IMR-90 (cell line): Measurements from ENCODE around the gene HARS2. TPM values are rescaled to one million over a fixed set of nuclear protein-coding genes. Genes with fewer than 3 reads are reported as not detected.
A peak's percentile ranks its signal among the peaks of the same experiment; 100 is the strongest.

Source experiments
- ATAC-seq: fragments of 200-7000 bp; cut with Tn5 transposase; 2 replicates; pipeline ENCODE4 v1.9.1; 2020; ENCODE audit warnings: low read depth, mild to moderate bottlenecking, moderate library complexity
- BruUV-seq: library from RNA; stranded (reverse); fragments of 400-500 nt; replicated peaks from 2 replicates; lab custom pipeline; 2021; lab: Mats Ljungman, UMichigan
- CTCF ChIA-PET: fragments of 300-600 bp; formaldehyde crosslinking; extraction: SDS; loops from one replicate; lab custom pipeline; 2021; ENCODE audit warnings: antibody characterized with exemption; lab: Yijun Ruan, JAX
- POLR2A ChIA-PET: fragments of 300-600 bp; sonication (Branson Sonifier 250); formaldehyde crosslinking; loops from one replicate; lab custom pipeline; 2022; ENCODE audit warnings: antibody characterized with exemption; ENCODE audit not compliant: unreplicated experiment; lab: Charles Lee
- DNase-seq: peaks from one replicate; pipeline ENCODE4 v3.0.0; 2013
- H2AFZ ChIP-seq: replicated peaks from 2 replicates; pipeline ENCODE3; 2013; ENCODE audit warnings: low read length, mild to moderate bottlenecking; ENCODE audit not compliant: poor library complexity
- H2AK5ac ChIP-seq: 2 replicates; pipeline ENCODE4 v1.6.1; 2013; ENCODE audit warnings: low read depth, low read length, inconsistent platforms
- H2AK9ac ChIP-seq: replicated peaks from 2 replicates; pipeline ENCODE3; 2013; ENCODE audit warnings: mild to moderate bottlenecking, low read depth, low read length, moderate library complexity; ENCODE audit not compliant: poor library complexity
- H2BK120ac ChIP-seq: 2 replicates; pipeline ENCODE4 v1.6.1; 2013; ENCODE audit warnings: low read depth, low read length, inconsistent platforms
- H2BK15ac ChIP-seq: 3 replicates; pipeline ENCODE4 v1.6.1; 2013; ENCODE audit warnings: low read depth, low read length, inconsistent platforms
- H2BK20ac ChIP-seq: 2 replicates; pipeline ENCODE4 v1.6.1; 2013; ENCODE audit warnings: low read depth, mild to moderate bottlenecking, inconsistent platforms, low read length, moderate library complexity
- H2BK5ac ChIP-seq: 2 replicates; pipeline ENCODE4 v1.6.1; 2013; ENCODE audit warnings: mild to moderate bottlenecking, low read depth, low read length, inconsistent platforms; ENCODE audit not compliant: poor library complexity, severe bottlenecking
- H3K14ac ChIP-seq: replicated peaks from 2 replicates; pipeline ENCODE4 v1.6.1; 2013; ENCODE audit warnings: low read depth, low read length, inconsistent platforms
- H3K18ac ChIP-seq: 2 replicates; pipeline ENCODE4 v1.6.1; 2013; ENCODE audit warnings: low read depth, low read length, control low read depth
- H3K23ac ChIP-seq: 2 replicates; pipeline ENCODE4 v1.6.1; 2013; ENCODE audit warnings: low read depth, low read length, inconsistent platforms
- H3K27ac ChIP-seq: 2 replicates; pipeline ENCODE4 v1.5.1; 2013; ENCODE audit warnings: mild to moderate bottlenecking, control low read depth, low read length; ENCODE audit not compliant: insufficient read depth
- H3K27me3 ChIP-seq: 2 replicates; pipeline ENCODE4 v1.6.1; 2013; ENCODE audit warnings: low read length; ENCODE audit not compliant: control insufficient read depth, insufficient read depth
- H3K36me3 ChIP-seq: 2 replicates; pipeline ENCODE4 v1.6.1; 2013; ENCODE audit warnings: low read length, mixed read lengths; ENCODE audit not compliant: control insufficient read depth, insufficient read depth
- H3K4ac ChIP-seq: 2 replicates; pipeline ENCODE4 v1.6.1; 2013; ENCODE audit warnings: low read depth, low read length, inconsistent platforms
- H3K4me1 ChIP-seq: 2 replicates; pipeline ENCODE4 v1.6.1; 2013; ENCODE audit warnings: low read length, mixed read lengths; ENCODE audit not compliant: control insufficient read depth, insufficient read depth
- H3K4me2 ChIP-seq: 2 replicates; pipeline ENCODE4 v1.6.1; 2013; ENCODE audit warnings: low read depth, mild to moderate bottlenecking, control low read depth, low read length, moderate library complexity
- H3K4me3 ChIP-seq: 2 replicates; pipeline ENCODE4 v1.5.1; 2013; ENCODE audit warnings: low read depth, mild to moderate bottlenecking, control low read depth, low read length, moderate library complexity; ENCODE audit not compliant: insufficient read depth
- H3K56ac ChIP-seq: 2 replicates; pipeline ENCODE4 v1.6.1; 2013; ENCODE audit warnings: low read length, inconsistent platforms; ENCODE audit not compliant: insufficient read depth; ENCODE audit errors: extremely low read depth
- H3K79me1 ChIP-seq, 2 experiments: 2 replicates each; pipeline ENCODE4 v1.6.1; 2013; ENCODE audit warnings: low read length in 2 of 2, inconsistent platforms in 1 of 2, low read depth in 1 of 2
- H3K9ac ChIP-seq: 2 replicates; pipeline ENCODE4 v1.6.1; 2013; ENCODE audit warnings: low read depth, low read length, control low read depth
- H3K9me1 ChIP-seq: 2 replicates; pipeline ENCODE4 v1.6.1; 2013; ENCODE audit warnings: low read length, inconsistent platforms; ENCODE audit not compliant: insufficient read depth
- H3K9me3 ChIP-seq: 2 replicates; pipeline ENCODE4 v1.6.1; 2013; ENCODE audit warnings: low read length; ENCODE audit not compliant: control insufficient read depth, insufficient read depth
- H4K20me1 ChIP-seq: 2 replicates; pipeline ENCODE4 v1.6.1; 2013; ENCODE audit warnings: low read length, inconsistent platforms; ENCODE audit not compliant: insufficient read depth
- H4K5ac ChIP-seq: 2 replicates; pipeline ENCODE4 v1.6.1; 2013; ENCODE audit warnings: mild to moderate bottlenecking, low read depth, low read length, control low read depth
- H4K8ac ChIP-seq, 2 experiments: 2 replicates each; pipeline ENCODE4 v1.6.1; 2013; ENCODE audit warnings: low read depth in 2 of 2, low read length in 2 of 2, control low read depth in 1 of 2, inconsistent platforms in 1 of 2
- H4K91ac ChIP-seq: 2 replicates; pipeline ENCODE4 v1.6.1; 2013; ENCODE audit warnings: low read depth, low read length, inconsistent platforms; ENCODE audit not compliant: insufficient read depth
- BHLHE40 ChIP-seq: fragments of 150-350 bp; IDR thresholded peaks from 2 replicates; pipeline ENCODE4 v1.6.1; 2016; ENCODE audit warnings: mild to moderate bottlenecking, low read depth, low read length
- CEBPB ChIP-seq: IDR thresholded peaks from 2 replicates; pipeline ENCODE4 v1.6.1; 2012; ENCODE audit warnings: low read depth, low read length, improper control_type of control experiment
- CTCF ChIP-seq: conservative IDR thresholded peaks from 2 replicates; pipeline ENCODE4 v1.5.1; 2012; ENCODE audit warnings: mild to moderate bottlenecking, low read depth, low read length, improper control_type of control experiment
- ELK1 ChIP-seq: fragments of 150-350 bp; IDR thresholded peaks from 2 replicates; pipeline ENCODE4 v1.6.1; 2016; ENCODE audit warnings: low read depth, mild to moderate bottlenecking, low read length, moderate library complexity, borderline replicate concordance
- FOS ChIP-seq: fragments of 150-350 bp; IDR thresholded peaks from 2 replicates; pipeline ENCODE4 v1.6.1; 2016; ENCODE audit warnings: low read depth, low read length
- MAFK ChIP-seq: IDR thresholded peaks from 2 replicates; pipeline ENCODE4 v1.6.1; 2012; ENCODE audit warnings: low read depth, low read length, improper control_type of control experiment
- MAZ ChIP-seq: IDR thresholded peaks from 2 replicates; pipeline ENCODE4 v1.6.1; 2012; ENCODE audit warnings: low read depth, mild to moderate bottlenecking, low read length, improper control_type of control experiment, moderate library complexity, borderline replicate concordance
- MXI1 ChIP-seq: IDR thresholded peaks from 2 replicates; pipeline ENCODE4 v1.6.1; 2012; ENCODE audit warnings: low read depth, mild to moderate bottlenecking, low read length, moderate library complexity, borderline replicate concordance
- RAD21 ChIP-seq: IDR thresholded peaks from 2 replicates; pipeline ENCODE4 v1.6.1; 2012; ENCODE audit warnings: low read length, improper control_type of control experiment
- RCOR1 ChIP-seq: IDR thresholded peaks from 2 replicates; pipeline ENCODE4 v1.6.1; 2012; ENCODE audit warnings: mild to moderate bottlenecking, low read length, improper control_type of control experiment; ENCODE audit not compliant: insufficient replicate concordance
- SMC3 ChIP-seq: fragments of 150-350 bp; IDR thresholded peaks from 2 replicates; pipeline ENCODE4 v1.6.1; 2016; ENCODE audit warnings: low read depth, mild to moderate bottlenecking, antibody characterized with exemption, low read length, moderate library complexity
- USF2 ChIP-seq: fragments of 150-350 bp; IDR thresholded peaks from 2 replicates; pipeline ENCODE4 v1.6.1; 2017; ENCODE audit warnings: mild to moderate bottlenecking, antibody characterized with exemption, low read length, low read depth
- WGBS, 2 experiments: methylation state at CpG; one replicate each; pipeline versions ENCODE4 v1.1.5 to v1.1.7; 2013; ENCODE audit warnings: missing lambda C conversion rate in 2 of 2; ENCODE audit not compliant: insufficient read length in 1 of 2; ENCODE audit errors: extremely low coverage in 2 of 2; 5-methylcytosine and 5-hydroxymethylcytosine counted together
- dilution Hi-C: fragments of 300-500 bp; cut with HindIII; formaldehyde crosslinking; loops from one replicate; pipeline ENCODE4 v1.14.3; 2018; ENCODE audit warnings: low sequenced_read_pairs; ENCODE audit not compliant: unreplicated experiment
- in situ Hi-C: fragments of 300-500 bp; cut with MboI; formaldehyde crosslinking; loops from 3 replicates; pipeline ENCODE4 v1.14.3; 2019; ENCODE audit warnings: low sequenced_read_pairs, inconsistent platforms, mixed read lengths
- intact Hi-C: fragments of 100-400 bp; cut with micrococcal nuclease; formaldehyde crosslinking; loops from 2 replicates; pipeline ENCODE4 v1.10.0; 2022
- polyA plus RNA-seq, 3 experiments: library from polyadenylated mRNA; depleted of rRNA; stranded (reverse); fragments of >200 nt; gene quantifications; 2 replicates each; pipeline ENCODE4 v1.2.3, GENCODE V29; 2012; ENCODE audit warnings: low replicate concordance in 1 of 3
- total RNA-seq: library from RNA; depleted of rRNA; stranded (reverse); fragments of >200 nt; gene quantifications from 2 replicates; pipeline ENCODE4 v1.2.3, GENCODE V29; 2012

The HARS2 gene
- total and polyA plus RNA-seq, 2 of the 4 experiments (the other 2 are of a cell fraction): 30.1 to 33.0 TPM

GRCh38 chr5:140664359-140665119 is 26.7 kb upstream of the HARS2 start, which contains the start of gene WDR55:
TSS of gene WDR55 (plus strand) at chr5:140664904. CDS start at chr5:140664913, 9 bp downstream.
- in situ Hi-C loops (no loop called here), intact Hi-C loops (loop anchor here (1.0 kb wide), 1 partner anchor 27 kb away; the partner anchor contains the start of genes HARS1 and HARS2), dilution Hi-C loops (no loop called here)
- Histone ChIP-seq H3K9ac (peak within 1 kb of the TSS; percentile 94), H3K4me3 (peak within 1 kb of the TSS; percentile 86), H2BK120ac (peak within 1 kb of the TSS; percentile 41), H3K79me1 (peaks cover 23 to 48% of the 10 kb centered on the region in 2 experiments), H3K23ac (peak within 1 kb of the TSS; percentile 94), H3K56ac (peak within 1 kb of the TSS; percentile 95), H3K36me3 (peaks cover 46% of the 10 kb centered on the region), H4K5ac (peak within 1 kb of the TSS; percentile 99), H2AK5ac (peak within 1 kb of the TSS; percentile 81), H3K9me3 (no peaks in the 10 kb centered on the region), H4K8ac (peak within 1 kb of the TSS; percentile 71 to 96), H3K4ac (peak within 1 kb of the TSS; percentile 89), H3K18ac (peak within 1 kb of the TSS; percentile 96), H2BK5ac (peak within 1 kb of the TSS; percentile 93), H4K91ac (peak within 1 kb of the TSS; percentile 58), H2AK9ac (peak within 1 kb of the TSS; percentile 98), H3K14ac (peak within 1 kb of the TSS; percentile 94), H3K27me3 (no peaks in the 10 kb centered on the region), H3K9me1 (peaks cover 15% of the 10 kb centered on the region; the same call in 1 of the 2 replicates), H2BK15ac (peak within 1 kb of the TSS; percentile 13; the same call in 2 of the 3 replicates), H3K4me2 (peak within 1 kb of the TSS; percentile 96), H2BK20ac (0 out of 2 replicates have a peak within 1 kb of the TSS, but pooled peaks have one; percentile 35), H2AFZ (peak within 1 kb of the TSS; percentile 94), H3K4me1 (peaks cover 3% of the 10 kb centered on the region; the same call in 1 of the 2 replicates), H3K27ac (peak within 1 kb of the TSS; percentile 92), H4K20me1 (peaks cover 19% of the 10 kb centered on the region)
- ChIA-PET POLR2A (interaction anchor here (1.2 kb wide), 1 partner anchor 107 kb away, joined by 3 read pairs; the partner anchor contains the start of gene SRA1), CTCF (no interaction called here)
- peak; percentile 88 for DNase-seq
- no TSS peak for BruUV-seq
- ATAC-seq: peak; percentile 97
- WGBS, 2 experiments: 0% methylated on average over 23 of the region's 54 CpGs; no CpG with 5 or more reads in 1 of the 2 experiments
- no peak for TF ChIP-seq RCOR1
- TF ChIP-seq RAD21: 0 out of 2 replicates have a peak, but pooled peaks have one; percentile 5
- TF ChIP-seq FOS: no peak
- no peak for TF ChIP-seq ELK1
- TF ChIP-seq MXI1: peak; percentile 90
- TF ChIP-seq BHLHE40: peak; percentile 34; the same call in 1 of the 2 replicates
- no peak for TF ChIP-seq CEBPB
- no peak for TF ChIP-seq USF2
- peak; percentile 93 for TF ChIP-seq MAZ
- no peak for TF ChIP-seq MAFK
- TF ChIP-seq SMC3: no peak
- no peak; the same call in 1 of the 2 replicates for TF ChIP-seq CTCF
